Loucy (cell line): ENCODE results near the gene IGDCC3.

Source experiments
- EZH2phosphoT487 ChIP-seq: fragments of 200-600 bp; IDR thresholded peaks from 2 replicates; pipeline ENCODE4 v1.6.1; 2018; ENCODE audit warnings: antibody characterized with exemption, mild to moderate bottlenecking, moderate library complexity, borderline replicate concordance
- TF ChIP-seq, protein P1 (sequence below): fragments of 200-600 bp; sonication (generic); conservative IDR thresholded peaks from 2 replicates; pipeline ENCODE4 v1.5.1; 2014; ENCODE audit warnings: mild to moderate bottlenecking, antibody characterized with exemption, low read length

DNA sequence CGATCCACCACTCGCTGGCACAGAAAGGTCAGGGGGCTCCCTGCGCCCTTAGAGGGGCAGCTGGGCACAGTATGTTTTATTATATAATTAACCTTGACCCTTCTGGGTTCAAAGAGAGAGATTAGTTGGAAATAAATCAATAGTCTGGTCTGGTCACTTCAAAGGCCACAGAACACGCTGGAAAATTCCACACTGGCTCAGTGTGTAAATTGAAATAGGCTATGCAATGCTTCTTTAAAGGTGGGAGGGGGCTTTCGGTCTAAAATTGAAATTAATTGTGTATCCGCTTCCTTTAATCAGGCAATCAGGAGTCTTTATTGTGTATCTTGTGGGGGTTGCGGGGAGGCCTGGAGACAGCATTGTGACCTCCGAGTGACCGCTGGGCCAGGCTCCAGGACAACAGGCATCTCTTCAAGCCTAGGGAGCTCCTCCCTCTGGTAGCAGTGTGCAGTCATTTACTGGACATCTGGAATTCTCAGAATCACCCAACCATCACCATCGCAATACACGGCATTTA is 65.3 kb downstream of the IGDCC3 start:
- TF ChIP-seq, protein P1, sequence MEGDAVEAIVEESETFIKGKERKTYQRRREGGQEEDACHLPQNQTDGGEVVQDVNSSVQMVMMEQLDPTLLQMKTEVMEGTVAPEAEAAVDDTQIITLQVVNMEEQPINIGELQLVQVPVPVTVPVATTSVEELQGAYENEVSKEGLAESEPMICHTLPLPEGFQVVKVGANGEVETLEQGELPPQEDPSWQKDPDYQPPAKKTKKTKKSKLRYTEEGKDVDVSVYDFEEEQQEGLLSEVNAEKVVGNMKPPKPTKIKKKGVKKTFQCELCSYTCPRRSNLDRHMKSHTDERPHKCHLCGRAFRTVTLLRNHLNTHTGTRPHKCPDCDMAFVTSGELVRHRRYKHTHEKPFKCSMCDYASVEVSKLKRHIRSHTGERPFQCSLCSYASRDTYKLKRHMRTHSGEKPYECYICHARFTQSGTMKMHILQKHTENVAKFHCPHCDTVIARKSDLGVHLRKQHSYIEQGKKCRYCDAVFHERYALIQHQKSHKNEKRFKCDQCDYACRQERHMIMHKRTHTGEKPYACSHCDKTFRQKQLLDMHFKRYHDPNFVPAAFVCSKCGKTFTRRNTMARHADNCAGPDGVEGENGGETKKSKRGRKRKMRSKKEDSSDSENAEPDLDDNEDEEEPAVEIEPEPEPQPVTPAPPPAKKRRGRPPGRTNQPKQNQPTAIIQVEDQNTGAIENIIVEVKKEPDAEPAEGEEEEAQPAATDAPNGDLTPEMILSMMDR = no peak
- TF ChIP-seq EZH2phosphoT487 = no peak
